Liver (tissue), 3 donors: Measurements from ENCODE around the gene SUCO.

Source experiments
- CTCF ChIP-seq: fragments of 150-350 bp; IDR thresholded peaks from 2 replicates; pipeline ENCODE4 v1.5.1; 2017; ENCODE audit warnings: improper control_type of control experiment, low read depth, low read length; ENCODE audit not compliant: missing input control
- GABPA ChIP-seq, 2 donors: IDR thresholded peaks in 1 of 2; conservative IDR thresholded peaks in 1 of 2; 2 replicates each; pipeline ENCODE4 v1.6.1; 2016; ENCODE audit warnings: antibody characterized with exemption in 2 of 2, mild to moderate bottlenecking in 1 of 2, moderate library complexity in 1 of 2
- NR2F2 ChIP-seq: IDR thresholded peaks from 2 replicates; pipeline ENCODE4 v1.6.1; 2016; ENCODE audit warnings: antibody characterized with exemption
- RAD21 ChIP-seq, 2 donors: IDR thresholded peaks; 2 replicates each; pipeline ENCODE4 v1.6.1; 2016; ENCODE audit warnings: antibody characterized with exemption in 2 of 2, mild to moderate bottlenecking in 2 of 2
- TAF1 ChIP-seq: conservative IDR thresholded peaks from 2 replicates; pipeline ENCODE4 v1.6.1; 2016; ENCODE audit warnings: antibody characterized with exemption, mild to moderate bottlenecking
- donor health status: healthy.
- donor health status: healthy.

GRCh38 chr1:172517081-172517480 is 15.9 kb upstream of the SUCO start:
- TF ChIP-seq CTCF = no peak
- no peak for TF ChIP-seq GABPA (IDR thresholded peaks at IDR 0.05 in 1 of 2, conservative IDR thresholded peaks at IDR 0.05 in 1 of 2)
- no peak for TF ChIP-seq RAD21 (IDR thresholded peaks at IDR 0.05)
- TF ChIP-seq TAF1 = no peak
- TF ChIP-seq NR2F2 = no peak
